GM18507 (cell line): ENCODE results near the gene SLC22A13.
"Not testable (repeated sequence)": the region's sequence is repeated elsewhere in the genome, so short reads cannot be mapped to it uniquely, and the experiment has no call there.

Source experiments
- DNase-seq: peaks from one replicate; pipeline ENCODE4 v3.0.0; 2011; ENCODE audit warnings: low read depth; ENCODE audit not compliant: insufficient read length; ENCODE audit errors: extremely low spot score
- FAIRE-seq: peaks from 2 replicates; lab custom pipeline; 2011; peaks lifted over from hg19 to GRCh38; lab: Jason Lieb, UNC

Gene SLC22A13, protein sequence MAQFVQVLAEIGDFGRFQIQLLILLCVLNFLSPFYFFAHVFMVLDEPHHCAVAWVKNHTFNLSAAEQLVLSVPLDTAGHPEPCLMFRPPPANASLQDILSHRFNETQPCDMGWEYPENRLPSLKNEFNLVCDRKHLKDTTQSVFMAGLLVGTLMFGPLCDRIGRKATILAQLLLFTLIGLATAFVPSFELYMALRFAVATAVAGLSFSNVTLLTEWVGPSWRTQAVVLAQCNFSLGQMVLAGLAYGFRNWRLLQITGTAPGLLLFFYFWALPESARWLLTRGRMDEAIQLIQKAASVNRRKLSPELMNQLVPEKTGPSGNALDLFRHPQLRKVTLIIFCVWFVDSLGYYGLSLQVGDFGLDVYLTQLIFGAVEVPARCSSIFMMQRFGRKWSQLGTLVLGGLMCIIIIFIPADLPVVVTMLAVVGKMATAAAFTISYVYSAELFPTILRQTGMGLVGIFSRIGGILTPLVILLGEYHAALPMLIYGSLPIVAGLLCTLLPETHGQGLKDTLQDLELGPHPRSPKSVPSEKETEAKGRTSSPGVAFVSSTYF

DNA sequence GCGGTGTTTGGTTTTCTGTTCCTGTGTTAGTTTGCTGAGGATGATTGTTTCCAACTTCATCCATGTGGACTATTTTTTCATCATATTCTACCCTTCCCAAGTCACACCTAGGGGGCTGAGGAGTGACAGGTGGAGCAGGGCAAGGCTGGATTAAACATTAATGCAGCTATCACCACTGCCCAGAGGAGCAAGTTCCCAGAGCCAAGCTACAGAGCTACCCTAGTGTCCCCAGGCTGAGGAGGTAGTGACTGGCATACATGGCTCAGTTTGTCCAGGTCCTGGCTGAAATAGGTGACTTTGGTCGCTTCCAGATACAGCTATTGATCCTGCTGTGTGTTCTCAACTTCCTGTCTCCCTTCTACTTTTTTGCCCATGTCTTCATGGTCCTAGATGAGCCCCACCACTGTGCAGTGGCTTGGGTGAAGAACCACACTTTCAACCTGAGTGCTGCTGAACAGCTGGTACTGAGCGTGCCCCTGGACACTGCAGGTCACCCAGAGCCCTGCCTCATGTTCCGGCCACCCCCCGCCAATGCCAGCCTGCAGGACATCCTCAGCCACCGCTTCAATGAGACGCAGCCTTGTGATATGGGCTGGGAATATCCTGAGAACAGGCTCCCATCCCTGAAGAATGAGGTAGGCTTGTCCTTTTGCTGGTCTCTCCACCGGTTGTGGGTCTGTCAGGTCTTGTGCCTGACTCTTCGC, at the start of gene SLC22A13:
TSS of gene SLC22A13 (plus strand) at position 209 of the 704 bp plus-strand sequence. CDS start at position 258, 49 bp downstream.
- FAIRE-seq (no peak), DNase-seq (no peak)

DNA sequence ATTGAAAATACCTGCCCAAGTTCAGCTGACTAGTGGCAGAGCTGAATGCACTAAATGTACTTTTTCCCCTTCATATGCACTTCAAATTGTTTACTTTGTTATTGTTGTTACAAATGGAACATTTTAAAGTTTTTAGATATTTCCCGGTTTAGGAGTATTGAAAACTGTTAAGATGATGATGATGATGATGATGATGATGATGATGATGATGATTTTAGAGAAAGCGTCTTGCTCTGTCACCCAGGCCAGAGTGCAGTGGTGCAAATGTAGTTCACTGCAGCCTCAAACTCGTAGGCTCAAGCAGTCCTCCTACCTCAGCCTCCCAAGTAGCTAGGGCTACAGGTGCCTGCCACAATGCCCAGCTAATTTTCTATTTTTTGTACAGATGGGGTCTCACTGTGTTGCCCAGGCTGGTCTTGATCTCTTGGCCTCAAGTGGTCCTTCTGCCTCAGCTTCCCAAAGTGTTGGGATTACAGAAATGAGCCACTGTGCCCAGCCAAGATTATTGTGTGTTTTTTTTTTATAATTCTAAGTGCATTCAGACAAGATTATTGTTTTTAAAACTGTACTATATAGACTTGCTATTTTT, 45.9 kb upstream of the SLC22A13 start:
- FAIRE-seq: no peak
- DNase-seq: no peak

DNA sequence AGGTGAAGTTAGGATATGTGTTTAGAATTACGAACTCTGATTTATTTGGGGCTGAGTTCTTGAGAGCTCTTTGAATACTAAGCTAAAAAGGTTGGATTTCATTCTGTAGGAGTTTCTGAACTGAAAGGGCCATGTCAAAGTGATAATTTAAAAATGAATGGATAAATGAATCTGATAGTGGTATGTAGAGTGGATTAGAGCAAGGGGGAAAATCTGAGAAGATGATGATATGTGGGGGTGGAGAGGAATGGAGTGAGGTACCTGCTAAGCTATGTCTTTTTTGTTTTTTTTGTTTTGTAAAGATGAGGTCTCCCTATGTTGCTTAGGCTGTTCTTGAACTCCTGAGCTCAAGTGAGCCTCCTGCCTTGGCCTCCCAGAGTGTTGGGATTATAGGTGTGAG, 44.6 kb upstream of the SLC22A13 start:
- DNase-seq (no peak), FAIRE-seq (no peak)

DNA sequence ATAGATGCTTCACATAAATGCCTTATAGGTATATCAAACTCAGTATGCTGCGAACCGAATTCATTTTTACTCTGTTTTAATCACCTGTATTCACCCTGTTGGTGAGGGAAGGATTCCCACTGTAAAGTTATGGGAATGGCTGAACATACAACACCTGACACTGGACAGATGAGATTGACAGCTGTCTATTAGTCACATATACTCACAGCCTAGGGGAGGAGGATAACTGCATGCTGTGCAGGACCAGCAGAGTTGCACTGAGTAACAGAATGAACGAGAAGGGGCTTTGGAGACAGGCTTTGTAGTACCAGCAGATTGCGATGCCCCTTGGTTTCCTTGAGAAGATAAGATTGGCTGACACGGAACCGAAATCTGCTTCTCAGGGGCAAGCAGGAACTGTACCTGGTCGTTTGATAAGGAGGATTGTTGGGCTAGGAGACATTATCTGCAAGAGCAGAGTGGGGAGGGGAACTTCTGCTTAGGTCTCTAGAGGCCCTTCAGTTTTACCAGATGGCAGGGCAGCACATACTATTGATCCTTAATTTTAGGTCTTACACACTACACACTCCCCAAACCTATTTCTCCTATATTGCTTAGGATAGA, 43.5 kb upstream of the SLC22A13 start:
- FAIRE-seq (no peak), DNase-seq (no peak)

DNA sequence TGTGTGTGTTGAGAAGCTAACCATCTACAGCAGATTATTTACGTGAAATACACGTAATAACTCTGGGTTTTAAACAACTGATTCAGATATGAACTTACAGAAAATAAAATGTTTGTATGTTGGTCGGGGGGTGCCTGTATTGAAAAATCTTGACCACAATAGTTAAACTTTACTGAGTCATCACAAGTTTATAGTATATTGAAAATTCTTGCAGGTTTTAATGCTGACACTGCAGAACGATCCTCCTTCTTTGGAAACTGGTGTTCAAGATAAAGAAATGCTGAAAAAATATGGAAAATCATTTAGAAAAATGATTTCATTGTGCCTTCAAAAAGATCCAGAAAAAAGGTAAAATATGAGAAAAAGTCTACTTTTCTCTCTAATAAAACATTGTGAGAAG, 41.3 kb upstream of the SLC22A13 start:
- DNase-seq (no peak), FAIRE-seq (no peak)

DNA sequence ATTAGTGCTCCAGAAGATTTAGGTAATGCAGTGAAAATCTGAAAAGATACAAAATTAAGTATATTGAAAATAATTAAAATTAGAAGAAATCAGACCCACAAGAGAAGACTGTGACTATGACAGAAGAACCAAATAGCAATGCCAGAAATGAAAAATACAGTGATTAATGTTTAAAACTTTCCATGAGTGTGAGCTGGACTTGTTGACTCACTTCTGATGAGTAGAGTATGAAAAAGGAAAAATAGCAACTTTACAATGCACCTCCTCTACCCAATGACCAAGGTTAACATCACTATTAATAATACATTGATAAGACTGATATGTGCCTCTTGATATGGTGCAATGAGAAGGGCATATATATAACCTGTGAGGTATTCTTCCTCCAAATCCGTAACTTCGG, 39.3 kb upstream of the SLC22A13 start:
- no peak for DNase-seq

DNA sequence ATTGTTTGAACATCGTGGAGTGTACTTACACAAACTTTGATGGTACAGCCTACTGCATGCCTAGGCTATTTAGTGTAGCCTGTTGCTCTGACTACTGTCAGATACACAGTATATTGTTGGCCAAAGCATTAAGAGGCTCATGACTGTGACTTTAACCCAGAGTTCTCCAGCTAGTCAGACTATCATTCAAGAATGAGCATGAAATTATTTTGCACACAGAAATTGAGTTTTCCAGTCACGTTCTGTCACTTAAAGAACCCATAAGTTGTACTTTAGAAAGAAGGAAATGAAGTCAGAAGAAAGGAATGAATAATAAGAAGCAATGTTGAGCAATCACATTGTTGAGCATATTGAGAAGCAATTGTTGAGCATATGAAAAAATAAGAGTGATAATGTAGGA, 37.6 kb upstream of the SLC22A13 start:
- DNase-seq (no peak), FAIRE-seq (no peak)

More for the DNA sequence above, 39.3 kb upstream of the SLC22A13 start:
- FAIRE-seq: no peak

DNA sequence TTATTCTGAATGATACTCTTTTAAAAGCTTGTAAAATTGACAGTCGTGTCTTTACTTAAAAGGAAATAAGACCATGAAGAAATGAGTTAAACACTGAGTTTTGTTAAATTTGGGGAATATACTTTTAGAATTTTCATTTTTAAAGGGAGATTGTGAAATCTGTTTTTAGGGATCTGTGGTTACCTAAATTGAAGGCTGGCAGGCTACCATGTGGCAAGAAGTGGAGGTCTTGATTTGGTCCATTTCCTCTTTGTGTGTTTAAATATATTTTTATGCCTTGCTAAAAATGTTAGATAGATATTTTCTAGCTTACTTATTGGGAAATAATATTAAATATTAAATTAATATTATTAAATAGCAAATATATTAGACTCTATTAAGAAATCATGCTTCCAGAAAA, 36.6 kb upstream of the SLC22A13 start:
- FAIRE-seq (no peak), DNase-seq (no peak)

DNA sequence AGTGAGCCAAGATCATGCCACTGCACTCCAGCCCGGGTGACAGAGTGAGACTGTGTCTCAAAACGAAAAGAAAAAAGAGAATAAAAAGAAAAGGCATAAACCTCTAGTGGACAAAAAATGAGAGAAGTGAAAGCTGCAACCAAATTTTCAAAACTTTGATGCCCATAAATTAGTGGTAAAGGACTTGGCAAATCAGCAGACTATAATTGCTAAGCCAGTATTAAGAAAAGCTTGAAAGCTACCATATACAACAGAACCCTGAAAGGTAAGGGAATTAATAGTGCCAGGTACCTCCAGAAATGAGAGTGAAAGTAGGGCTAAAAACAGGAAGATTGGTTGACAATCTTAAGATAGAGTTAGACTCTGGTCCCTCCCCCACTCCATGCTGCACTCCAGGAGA, 32.9 kb upstream of the SLC22A13 start:
- no peak for DNase-seq
- no peak for FAIRE-seq

DNA sequence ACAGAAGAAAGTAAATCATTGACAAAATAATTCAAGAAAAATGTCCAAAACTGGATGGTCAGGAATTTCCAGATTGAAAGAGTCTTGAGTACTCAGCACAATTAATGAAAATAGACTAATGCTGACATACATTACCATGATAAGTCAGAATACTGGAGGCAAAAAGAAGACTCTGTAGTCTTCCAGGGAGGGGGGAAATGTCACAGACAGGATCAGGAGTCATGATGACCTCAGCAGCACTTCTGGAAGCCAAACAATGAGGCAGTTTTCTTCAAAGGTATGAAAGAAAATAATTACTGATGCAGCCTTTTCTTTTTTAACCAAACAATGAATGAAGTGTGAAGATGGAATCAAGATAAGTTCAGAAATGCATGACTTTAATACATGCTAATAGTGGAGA, 30.1 kb upstream of the SLC22A13 start:
- no peak for FAIRE-seq

DNA sequence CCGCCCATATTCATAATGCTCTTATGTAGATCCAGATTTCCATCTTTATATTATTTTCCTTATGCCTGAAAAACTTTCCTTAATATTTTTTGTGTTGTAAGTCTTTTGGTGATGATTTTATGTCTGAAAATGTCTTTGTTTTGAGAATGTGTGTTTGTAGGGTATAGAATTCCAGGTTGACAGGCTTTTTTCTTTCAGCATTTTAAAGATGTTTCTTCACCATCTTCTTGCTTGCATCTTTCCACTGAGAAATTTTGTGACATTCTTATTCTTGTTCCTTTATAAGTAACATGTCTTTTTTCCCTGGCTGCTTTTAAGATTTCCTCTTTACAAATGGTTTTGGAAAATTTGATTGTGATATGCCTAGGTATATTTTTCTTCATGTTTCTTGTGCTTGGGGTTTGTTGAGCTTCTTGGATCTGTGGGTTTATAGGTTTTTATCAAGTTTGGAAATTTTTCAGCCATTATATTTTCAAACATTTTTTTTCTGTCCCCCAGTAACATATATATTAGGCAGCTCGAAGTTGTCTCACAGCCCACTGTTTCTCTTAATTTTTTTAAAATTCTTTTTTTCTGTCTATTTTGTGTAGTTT, 27.1 kb upstream of the SLC22A13 start:
- no peak for DNase-seq
- no peak for FAIRE-seq

More for the DNA sequence above, 30.1 kb upstream of the SLC22A13 start:
- no peak for DNase-seq

DNA sequence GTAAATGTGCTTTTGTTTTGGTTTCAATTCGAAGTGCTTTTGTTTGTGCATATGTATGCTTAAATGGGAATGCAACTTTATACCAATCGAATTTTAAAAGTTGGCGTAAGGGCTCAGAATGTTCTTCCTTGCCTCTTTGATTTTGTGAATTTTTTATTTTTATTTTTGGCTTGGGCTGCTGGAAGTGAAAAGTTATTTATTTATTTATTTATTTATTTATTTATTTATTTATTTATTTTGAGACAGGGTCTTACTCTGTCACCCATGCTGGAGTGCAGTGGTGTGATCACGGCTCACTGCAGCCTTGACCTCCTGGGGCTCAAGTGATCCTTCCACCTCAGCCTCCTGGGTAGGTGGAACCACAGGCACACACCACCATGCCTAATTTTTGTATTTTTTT, 22.8 kb upstream of the SLC22A13 start:
- FAIRE-seq, DNase-seq: not testable (repeated sequence)

DNA sequence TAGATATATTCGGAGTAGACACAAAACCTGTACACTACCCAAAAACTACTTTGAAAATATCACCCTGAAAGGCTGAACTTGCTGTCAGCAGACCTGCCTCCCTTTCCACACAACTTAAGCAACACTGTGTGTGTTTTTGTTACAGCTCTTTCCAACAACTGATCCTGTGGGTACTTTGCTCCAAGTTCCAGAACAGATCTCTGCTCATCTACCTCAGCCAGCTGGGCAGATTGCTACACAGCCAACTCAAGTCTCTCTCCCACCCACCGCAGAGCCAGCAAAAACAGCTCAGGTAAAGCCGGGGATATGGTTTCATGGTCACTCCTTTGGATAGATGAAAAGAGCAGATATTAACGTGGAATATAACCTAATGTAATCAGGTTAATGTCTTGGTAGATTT, 19.7 kb upstream of the SLC22A13 start:
- no peak for DNase-seq
- no peak for FAIRE-seq

DNA sequence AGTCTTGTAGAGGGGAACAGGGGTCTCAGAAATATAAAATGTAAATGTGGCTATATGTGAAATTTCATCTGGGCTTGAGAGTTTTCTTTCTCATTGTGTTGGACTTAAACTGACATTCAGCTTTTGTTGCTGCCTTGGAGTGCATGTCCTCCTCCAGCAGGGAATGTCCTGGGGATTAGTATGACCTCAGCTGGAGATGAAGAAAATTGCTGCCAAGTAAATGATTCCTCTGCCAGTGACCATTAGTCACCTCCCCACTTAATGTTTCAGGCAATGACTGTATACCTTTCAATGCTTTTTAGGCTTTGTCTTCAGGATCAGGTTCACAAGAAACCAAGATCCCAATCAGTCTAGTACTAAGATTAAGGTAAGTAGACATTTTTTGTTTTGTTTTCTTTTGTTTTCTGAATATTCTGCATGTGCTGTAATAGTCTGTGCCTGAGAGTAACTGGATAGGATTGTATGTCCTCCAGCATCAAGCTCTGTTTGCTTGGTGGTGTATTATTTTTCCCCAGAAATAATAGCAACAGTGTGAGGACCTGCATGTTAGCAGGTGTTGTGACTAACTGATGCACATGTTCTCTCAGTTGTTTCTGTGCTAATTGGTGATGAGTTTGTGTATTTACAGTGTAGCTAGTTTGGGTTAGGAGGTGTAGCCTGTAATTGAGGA, 18.1 kb upstream of the SLC22A13 start:
- DNase-seq (no peak), FAIRE-seq (no peak)

DNA sequence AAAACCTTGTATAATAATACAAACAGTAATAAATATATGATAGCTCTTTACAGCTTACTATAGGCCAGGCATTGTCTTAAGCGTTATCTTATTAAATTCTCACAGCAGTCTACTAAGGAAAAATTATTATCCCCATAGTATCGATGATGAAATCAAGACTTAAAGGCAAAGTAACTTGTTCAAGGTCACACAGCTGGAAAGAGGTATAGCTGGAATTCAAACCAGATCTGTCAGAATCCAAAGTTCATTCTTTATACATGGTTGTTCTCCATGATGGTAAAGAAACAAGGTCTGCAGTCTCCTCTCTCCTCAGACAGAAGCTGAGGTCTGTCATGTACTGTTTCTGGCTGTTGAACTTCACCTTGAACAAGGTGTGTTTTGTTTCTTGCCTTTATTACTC, 15.4 kb upstream of the SLC22A13 start:
- FAIRE-seq: no peak
- DNase-seq: no peak

DNA sequence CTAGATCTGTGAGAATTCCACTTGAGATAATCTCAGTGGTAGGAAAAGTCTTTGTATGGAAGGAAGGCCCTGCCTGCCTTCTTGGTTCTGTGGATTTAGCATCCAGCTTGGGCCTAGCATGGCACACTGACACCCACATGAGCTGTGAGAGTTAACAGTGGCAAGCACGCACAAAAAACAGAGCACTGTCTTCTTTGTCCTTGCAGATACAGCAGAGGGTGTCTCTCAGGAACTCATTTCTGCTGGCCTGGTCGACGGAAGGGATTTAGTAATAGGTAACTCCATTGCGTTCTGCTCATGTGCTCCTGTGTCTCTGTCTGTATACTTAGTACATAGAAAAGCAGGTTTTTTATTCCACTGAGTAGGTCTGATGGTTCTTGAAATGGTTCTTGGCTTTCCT, 14.4 kb upstream of the SLC22A13 start:
- FAIRE-seq (no peak), DNase-seq (no peak)

DNA sequence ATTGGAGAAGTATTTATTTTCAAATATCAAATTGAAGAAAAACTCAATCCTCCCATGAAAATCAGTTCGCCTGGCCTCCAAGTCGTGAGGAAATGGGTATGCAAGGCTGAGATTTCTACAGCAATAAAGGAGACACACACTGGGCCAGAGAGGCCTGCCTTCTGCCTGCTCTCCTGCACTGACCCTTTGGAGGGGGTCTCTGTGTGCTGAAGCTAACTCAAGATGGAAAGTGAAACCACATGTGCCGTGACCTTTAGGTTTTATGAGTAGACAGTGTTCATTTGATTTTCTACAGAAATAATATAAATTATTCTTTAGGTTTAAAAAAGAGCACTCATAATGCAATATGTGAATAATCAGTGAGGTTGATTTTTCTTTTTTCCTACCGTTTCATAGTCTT, 11.9 kb upstream of the SLC22A13 start:
- no peak for DNase-seq
- FAIRE-seq: no peak

DNA sequence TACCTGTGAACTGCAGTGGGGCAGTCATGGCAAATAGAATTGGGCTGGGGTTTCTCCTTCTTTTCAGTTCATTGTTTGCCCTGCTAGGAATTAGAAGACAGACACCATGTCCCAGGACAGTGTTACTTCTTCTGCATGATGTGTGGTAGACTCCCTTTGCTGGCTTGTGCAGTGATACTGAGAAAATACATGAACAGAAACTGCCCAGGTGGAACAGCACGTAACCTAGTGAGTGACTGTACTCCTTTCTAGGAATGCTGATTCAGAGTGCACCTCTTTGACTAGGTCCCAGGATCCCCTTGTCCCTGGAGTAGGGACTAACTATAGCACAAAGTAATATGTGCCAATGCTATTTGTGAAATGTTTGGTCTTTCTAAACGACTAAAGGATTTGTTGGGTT, 10.7 kb upstream of the SLC22A13 start:
- DNase-seq (no peak), FAIRE-seq (no peak)

DNA sequence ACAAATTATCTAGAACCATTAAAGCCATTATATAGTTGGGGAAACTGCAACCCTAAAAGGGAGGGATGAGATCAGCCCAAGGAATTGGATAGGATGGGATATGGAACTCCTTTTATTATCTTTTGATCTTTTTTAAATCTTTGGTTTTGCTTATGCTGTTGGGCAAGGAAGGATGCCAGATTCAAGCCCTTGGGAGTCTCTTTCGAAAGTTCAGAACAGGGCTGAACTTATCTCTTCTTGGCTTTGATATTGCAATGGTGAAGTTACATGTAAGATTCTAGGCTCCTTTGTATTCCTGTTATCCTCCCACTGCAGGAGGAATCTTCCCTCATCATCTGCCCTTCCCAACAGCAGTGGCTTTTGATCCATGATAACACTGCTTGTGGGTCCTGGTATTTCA, 10.0 kb upstream of the SLC22A13 start:
- FAIRE-seq (no peak), DNase-seq (no peak)
